Measurements from ENCODE around the gene PCDHB12. TPM values are rescaled to one million over a fixed set of nuclear protein-coding genes. Genes with fewer than 3 reads are reported as not detected.
A peak's percentile ranks its signal among the peaks of the same experiment; 100 is the strongest.
"Not testable (repeated sequence)": the region's sequence is repeated elsewhere in the genome, so short reads cannot be mapped to it uniquely, and the experiment has no call there.

Gene PCDHB12
- polyA plus RNA-seq, 6 donors from 2014 or later = not detected

DNA sequence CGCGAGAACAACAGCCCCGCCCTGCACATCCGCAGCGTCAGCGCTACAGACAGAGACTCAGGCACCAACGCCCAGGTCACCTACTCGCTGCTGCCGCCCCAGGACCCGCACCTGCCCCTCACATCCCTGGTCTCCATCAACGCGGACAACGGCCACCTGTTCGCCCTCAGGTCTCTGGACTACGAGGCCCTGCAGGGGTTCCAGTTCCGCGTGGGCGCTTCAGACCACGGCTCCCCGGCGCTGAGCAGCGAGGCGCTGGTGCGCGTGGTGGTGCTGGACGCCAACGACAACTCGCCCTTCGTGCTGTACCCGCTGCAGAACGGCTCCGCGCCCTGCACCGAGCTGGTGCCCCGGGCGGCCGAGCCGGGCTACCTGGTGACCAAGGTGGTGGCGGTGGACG is 7.0 kb downstream of the PCDHB12 start:
- peaks cover 49 to 68% (median 62%) of the 10 kb centered on the region in 3 donors for H3K27me3 Mint-ChIP-seq
- H3K27ac Mint-ChIP-seq; H3K4me3 Mint-ChIP-seq; ATAC-seq (ENCODE audit: low read depth in 2 of 2); H3K4me1 Mint-ChIP-seq; DNase-seq: not testable (repeated sequence)
- H3K36me3 Mint-ChIP-seq = peaks cover 12 to 30% of the 10 kb centered on the region in 2 donors
- H3K9me3 Mint-ChIP-seq = peaks cover 9 to 73% (median 38%) of the 10 kb centered on the region in 7 donors

DNA sequence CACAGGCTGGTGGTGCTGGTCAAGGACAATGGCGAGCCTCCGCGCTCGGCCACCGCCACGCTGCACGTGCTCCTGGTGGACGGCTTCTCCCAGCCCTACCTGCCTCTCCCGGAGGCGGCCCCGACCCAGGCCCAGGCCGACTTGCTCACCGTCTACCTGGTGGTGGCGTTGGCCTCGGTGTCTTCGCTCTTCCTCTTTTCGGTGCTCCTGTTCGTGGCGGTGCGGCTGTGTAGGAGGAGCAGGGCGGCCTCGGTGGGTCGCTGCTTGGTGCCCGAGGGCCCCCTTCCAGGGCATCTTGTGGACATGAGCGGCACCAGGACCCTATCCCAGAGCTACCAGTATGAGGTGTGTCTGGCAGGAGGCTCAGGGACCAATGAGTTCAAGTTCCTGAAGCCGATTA is 7.5 kb downstream of the PCDHB12 start:
- not testable (repeated sequence) for DNase-seq; ATAC-seq (ENCODE audit: low read depth in 2 of 2); H3K27ac Mint-ChIP-seq; H3K4me1 Mint-ChIP-seq
- Mint-ChIP-seq H3K4me3 (peak overlapping the region in 1 of 8 donors; percentile 22), H3K9me3 (peaks cover 8 to 75% (median 35%) of the 10 kb centered on the region in 7 donors), H3K36me3 (peaks cover 15 to 26% of the 10 kb centered on the region in 2 donors), H3K27me3 (peaks cover 53 to 68% (median 65%) of the 10 kb centered on the region in 3 donors)

DNA sequence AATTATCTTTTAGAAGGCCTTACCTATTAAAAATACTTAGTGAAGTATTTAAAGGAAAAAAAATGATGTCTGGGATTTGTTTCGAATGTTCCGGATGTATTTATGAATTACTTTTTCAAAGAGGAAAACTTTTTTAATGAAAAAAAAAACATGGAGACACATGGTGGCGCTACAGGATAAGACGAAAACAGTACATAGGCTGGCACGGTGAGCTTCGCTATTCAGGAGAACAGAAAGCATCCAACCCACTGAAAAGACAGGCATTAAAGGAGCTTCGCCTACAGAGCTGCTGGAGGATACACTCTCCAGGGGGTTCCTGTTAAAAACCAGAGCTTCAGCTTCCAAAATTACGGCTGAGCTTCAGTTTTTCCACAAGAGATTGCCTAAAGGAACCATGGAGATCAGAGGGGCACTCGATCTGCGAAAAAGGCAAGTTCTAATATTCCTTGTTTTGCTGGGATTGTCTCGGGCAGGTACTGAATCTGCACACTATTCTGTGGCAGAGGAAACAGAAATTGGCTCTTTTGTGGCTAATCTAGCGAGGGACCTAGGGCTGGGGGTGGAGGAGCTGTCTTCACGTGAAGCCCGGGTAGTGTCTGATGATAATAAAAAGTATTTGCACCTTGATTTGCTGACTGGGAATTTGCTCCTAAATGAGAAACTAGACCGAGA is 14.7 kb downstream of the PCDHB12 start, which contains the start of gene PCDHB14:
Gene PCDHB14, plus strand, starts transcription at position 232 of the 672 bp plus-strand sequence. Its CDS starts 163 bp downstream, at position 395.
- Mint-ChIP-seq H3K36me3 (peaks cover 11 to 12% of the 10 kb centered on the region in 2 donors), H3K4me3 (peak within 1 kb of the TSS in 5 of 8 donors; percentile 9 to 68 (median 45)), H3K4me1 (peaks cover 0 to 10% (median 0%) of the 10 kb centered on the region in 3 donors), H3K9me3 (peaks cover 4 to 73% (median 32%) of the 10 kb centered on the region in 7 donors), H3K27ac (no peak within 1 kb of the TSS), H3K27me3 (peaks cover 39 to 73% (median 46%) of the 10 kb centered on the region in 3 donors)
- DNase-seq = no peak
- ATAC-seq (ENCODE audit: low read depth in 2 of 2) = no peak

DNA sequence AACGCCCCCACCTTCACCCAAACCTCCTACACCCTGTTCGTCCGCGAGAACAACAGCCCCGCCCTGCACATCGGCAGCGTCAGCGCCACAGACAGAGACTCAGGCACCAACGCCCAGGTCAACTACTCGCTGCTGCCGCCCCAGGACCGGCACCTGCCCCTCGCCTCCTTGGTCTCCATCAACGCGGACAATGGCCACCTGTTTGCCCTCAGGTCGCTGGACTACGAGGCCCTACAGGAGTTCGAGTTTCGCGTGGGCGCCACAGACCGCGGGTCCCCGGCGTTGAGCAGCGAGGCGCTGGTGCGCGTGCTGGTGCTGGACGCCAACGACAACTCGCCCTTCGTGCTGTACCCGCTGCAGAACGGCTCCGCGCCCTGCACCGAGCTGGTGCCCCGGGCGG is 16.3 kb downstream of the PCDHB12 start:
- DNase-seq; H3K4me3 Mint-ChIP-seq; H3K36me3 Mint-ChIP-seq; H3K27ac Mint-ChIP-seq; ATAC-seq (ENCODE audit: low read depth in 2 of 2); H3K4me1 Mint-ChIP-seq: not testable (repeated sequence)
- peaks cover 35 to 68% (median 37%) of the 10 kb centered on the region in 3 donors for H3K27me3 Mint-ChIP-seq
- H3K9me3 Mint-ChIP-seq = peaks cover 6 to 64% (median 26%) of the 10 kb centered on the region in 7 donors

DNA sequence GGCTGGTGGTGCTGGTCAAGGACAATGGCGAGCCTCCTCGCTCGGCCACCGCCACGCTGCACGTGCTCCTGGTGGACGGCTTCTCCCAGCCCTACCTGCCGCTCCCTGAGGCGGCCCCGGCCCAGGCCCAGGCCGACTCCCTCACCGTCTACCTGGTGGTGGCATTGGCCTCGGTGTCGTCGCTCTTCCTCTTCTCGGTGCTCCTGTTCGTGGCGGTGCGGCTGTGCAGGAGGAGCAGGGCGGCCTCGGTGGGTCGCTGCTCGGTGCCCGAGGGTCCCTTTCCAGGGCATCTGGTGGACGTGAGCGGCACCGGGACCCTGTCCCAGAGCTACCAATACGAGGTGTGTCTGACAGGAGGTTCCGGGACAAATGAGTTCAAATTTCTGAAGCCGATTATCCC is 16.9 kb downstream of the PCDHB12 start:
- peak overlapping the region in 1 of 6 donors; percentile 37 for H3K27ac Mint-ChIP-seq

DNA sequence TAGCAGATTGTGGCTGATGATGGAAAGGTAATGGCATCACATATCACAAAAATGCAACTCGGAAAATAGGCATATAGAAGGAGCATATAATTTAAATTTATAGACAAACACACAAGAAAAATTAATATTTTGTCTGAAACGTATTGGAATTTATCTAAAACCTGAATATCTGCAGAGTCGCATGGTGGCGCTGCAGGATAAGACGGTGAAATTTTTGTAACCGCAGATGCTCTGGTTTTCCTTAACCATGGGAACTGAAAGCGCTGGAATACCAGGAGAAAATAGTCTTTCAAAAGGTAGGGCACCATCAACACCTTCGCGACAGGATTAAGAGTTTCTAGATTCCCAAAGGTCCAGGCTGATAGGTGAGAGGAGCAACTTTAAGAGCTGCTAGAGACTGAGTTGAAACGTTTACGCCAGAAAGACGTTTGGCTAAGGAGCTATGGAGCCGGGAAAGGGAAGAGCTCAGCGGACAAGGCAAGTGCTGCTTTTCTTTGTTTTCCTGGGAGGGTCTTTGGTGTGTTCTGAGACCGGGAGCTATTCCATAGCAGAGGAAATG is 25.7 kb downstream of the PCDHB12 start:
- Mint-ChIP-seq H3K27me3 (peaks cover 27 to 50% (median 29%) of the 10 kb centered on the region in 3 donors), H3K36me3 (peaks cover 15 to 20% of the 10 kb centered on the region in 2 donors), H3K4me1 (peaks cover 0 to 3% (median 0%) of the 10 kb centered on the region in 3 donors), H3K4me3 (peak overlapping the region in 1 of 8 donors; percentile 50), H3K27ac (no peak overlapping the region), H3K9me3 (peaks cover 9 to 72% (median 54%) of the 10 kb centered on the region in 7 donors)
- DNase-seq (no peak), ATAC-seq (ENCODE audit: low read depth in 2 of 2) (no peak)

More for the DNA sequence above, 16.9 kb downstream of the PCDHB12 start:
- not testable (repeated sequence) for H3K4me1 Mint-ChIP-seq; DNase-seq; H3K36me3 Mint-ChIP-seq; H3K4me3 Mint-ChIP-seq; ATAC-seq (ENCODE audit: low read depth in 2 of 2)
- peaks cover 6 to 58% (median 25%) of the 10 kb centered on the region in 7 donors for H3K9me3 Mint-ChIP-seq
- H3K27me3 Mint-ChIP-seq = peaks cover 32 to 62% (median 32%) of the 10 kb centered on the region in 3 donors

DNA sequence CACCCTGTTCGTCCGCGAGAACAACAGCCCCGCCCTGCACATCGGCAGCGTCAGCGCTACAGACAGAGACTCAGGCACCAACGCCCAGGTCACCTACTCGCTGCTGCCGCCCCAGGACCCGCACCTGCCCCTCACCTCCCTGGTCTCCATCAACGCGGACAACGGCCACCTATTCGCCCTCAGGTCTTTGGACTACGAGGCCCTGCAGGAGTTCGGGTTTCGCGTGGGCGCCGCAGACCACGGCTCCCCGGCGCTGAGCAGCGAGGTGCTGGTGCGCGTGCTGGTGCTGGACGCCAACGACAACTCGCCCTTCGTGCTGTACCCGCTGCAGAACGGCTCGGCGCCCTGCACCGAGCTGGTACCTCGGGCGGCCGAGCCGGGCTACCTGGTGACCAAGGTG is 27.4 kb downstream of the PCDHB12 start:
- ATAC-seq (ENCODE audit: low read depth in 2 of 2); DNase-seq: not testable (repeated sequence)
- H3K4me3 Mint-ChIP-seq = peak overlapping the region in 1 of 8 donors; percentile 65

DNA sequence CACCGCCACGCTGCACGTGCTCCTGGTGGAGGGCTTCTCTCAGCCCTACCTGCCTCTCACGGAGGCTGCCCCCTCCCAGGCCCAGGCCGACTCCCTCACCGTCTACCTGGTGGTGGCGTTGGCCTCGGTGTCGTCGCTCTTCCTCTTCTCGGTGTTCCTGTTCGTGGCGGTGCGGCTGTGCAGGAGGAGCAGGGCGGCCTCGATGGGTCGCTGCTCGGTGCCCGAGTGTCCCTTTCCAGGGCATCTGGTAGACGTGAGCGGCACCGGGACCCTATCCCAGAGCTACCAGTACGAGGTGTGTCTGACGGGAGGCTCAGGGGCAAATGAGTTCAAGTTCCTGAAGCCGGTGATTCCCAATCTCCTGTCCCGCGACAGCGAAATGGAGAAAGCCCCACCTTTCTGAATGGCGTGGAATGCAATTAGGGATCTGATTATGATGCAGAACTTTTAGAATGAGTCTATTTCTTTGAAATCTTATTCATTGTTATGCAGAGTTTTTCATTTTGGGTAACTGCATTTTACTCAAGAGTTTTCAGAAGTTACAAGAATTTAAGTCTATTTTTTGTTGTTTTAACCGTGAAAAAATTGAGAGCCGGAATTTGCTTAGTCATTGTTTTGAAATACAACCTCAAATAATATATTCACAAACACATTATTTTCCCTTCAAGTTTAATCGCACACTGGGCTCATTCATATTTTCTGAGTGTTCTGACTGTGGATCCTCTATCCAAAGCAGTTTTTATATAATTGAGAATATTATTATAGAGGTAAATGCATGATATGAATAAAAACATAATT is 28.2 kb downstream of the PCDHB12 start:
- peaks cover 27 to 35% of the 10 kb centered on the region in 2 donors for H3K36me3 Mint-ChIP-seq
- H3K4me1 Mint-ChIP-seq = peaks cover 0 to 3% (median 0%) of the 10 kb centered on the region in 3 donors
- peak overlapping the region in 2 of 6 donors; percentile 36 to 92 for H3K27ac Mint-ChIP-seq
- peaks cover 9 to 84% (median 61%) of the 10 kb centered on the region in 7 donors for H3K9me3 Mint-ChIP-seq
- H3K27me3 Mint-ChIP-seq = peaks cover 44 to 73% (median 52%) of the 10 kb centered on the region in 3 donors
- H3K4me3 Mint-ChIP-seq = no peak overlapping the region
- no peak for DNase-seq
- ATAC-seq (ENCODE audit: low read depth in 2 of 2) = no peak

More for the DNA sequence above, 27.4 kb downstream of the PCDHB12 start:
- Mint-ChIP-seq H3K27ac (peak overlapping the region in 1 of 6 donors; percentile 59), H3K36me3 (peaks cover 26 to 32% of the 10 kb centered on the region in 2 donors), H3K27me3 (peaks cover 41 to 68% (median 46%) of the 10 kb centered on the region in 3 donors), H3K9me3 (peaks cover 9 to 89% (median 66%) of the 10 kb centered on the region in 7 donors)
- not testable (repeated sequence) for H3K4me1 Mint-ChIP-seq

DNA sequence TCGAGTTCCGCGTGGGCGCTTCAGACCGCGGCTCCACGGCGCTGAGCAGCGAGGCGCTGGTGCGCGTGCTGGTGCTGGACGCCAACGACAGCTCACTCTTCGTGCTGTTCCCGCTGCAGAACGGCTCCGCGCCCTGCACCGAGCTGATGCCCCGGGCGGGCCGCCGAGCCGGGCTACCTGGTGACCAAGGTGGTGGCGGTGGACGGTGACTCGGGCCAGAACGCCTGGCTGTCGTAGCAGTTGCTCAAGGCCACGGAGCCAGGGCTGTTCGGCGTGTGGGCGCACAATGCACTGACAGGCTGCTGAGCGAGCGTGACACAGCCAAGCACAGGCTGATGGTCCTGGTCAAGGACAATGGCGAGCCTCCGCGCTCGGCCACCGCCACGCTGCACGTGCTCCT is 33.0 kb downstream of the PCDHB12 start:
- Mint-ChIP-seq H3K27ac (no peak overlapping the region), H3K9me3 (peaks cover 4 to 89% (median 66%) of the 10 kb centered on the region in 7 donors), H3K27me3 (peaks cover 38 to 67% (median 57%) of the 10 kb centered on the region in 3 donors), H3K4me1 (no peaks in the 10 kb centered on the region), H3K4me3 (no peak overlapping the region), H3K36me3 (peaks cover 25 to 54% of the 10 kb centered on the region in 2 donors)
- DNase-seq = no peak
- no peak for ATAC-seq (ENCODE audit: low read depth in 2 of 2)

DNA sequence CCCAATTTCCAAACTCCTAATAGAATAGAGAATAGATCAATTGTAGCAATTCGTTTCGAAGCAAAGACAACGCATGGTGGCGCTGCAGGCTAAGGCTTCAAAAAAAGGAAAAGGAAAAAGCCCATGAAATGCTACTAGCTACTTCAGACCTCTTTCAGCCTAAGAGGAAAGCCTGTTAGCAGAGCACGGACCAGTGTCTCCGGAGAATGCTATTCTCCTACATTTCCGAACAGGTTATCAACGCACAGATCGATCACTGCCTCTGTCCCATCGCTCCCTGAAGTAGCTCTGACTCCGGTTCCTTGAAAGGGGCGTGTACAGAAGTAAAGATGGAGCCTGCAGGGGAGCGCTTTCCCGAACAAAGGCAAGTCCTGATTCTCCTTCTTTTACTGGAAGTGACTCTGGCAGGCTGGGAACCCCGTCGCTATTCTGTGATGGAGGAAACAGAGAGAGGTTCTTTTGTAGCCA is 36.8 kb downstream of the PCDHB12 start, which contains the start of gene PCDHB15:
Gene PCDHB15, plus strand, starts transcription at position 146 of the 468 bp plus-strand sequence. Its CDS starts 184 bp downstream, at position 330.
- DNase-seq (no peak), ATAC-seq (ENCODE audit: low read depth in 2 of 2) (no peak)
- Mint-ChIP-seq H3K36me3 (peaks cover 25 to 64% of the 10 kb centered on the region in 2 donors), H3K4me1 (no peaks in the 10 kb centered on the region), H3K27me3 (peaks cover 21 to 60% (median 44%) of the 10 kb centered on the region in 3 donors), H3K27ac (peak within 1 kb of the TSS in 1 of 6 donors; percentile 54), H3K9me3 (peaks cover 10 to 91% (median 70%) of the 10 kb centered on the region in 7 donors), H3K4me3 (peak within 1 kb of the TSS in 4 of 8 donors; percentile 19 to 78 (median 55))

DNA sequence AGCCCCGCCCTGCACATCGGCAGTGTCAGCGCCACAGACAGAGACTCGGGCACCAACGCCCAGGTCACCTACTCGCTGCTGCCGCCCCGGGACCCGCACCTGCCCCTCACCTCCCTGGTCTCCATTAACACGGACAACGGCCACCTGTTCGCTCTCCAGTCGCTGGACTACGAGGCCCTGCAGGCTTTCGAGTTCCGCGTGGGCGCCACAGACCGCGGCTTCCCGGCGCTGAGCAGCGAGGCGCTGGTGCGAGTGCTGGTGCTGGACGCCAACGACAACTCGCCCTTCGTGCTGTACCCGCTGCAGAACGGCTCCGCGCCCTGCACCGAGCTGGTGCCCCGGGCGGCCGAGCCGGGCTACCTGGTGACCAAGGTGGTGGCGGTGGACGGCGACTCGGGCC is 38.5 kb downstream of the PCDHB12 start:
- H3K4me1 Mint-ChIP-seq; DNase-seq; H3K27ac Mint-ChIP-seq; H3K4me3 Mint-ChIP-seq; ATAC-seq (ENCODE audit: low read depth in 2 of 2): not testable (repeated sequence)
- peaks cover 7 to 93% (median 70%) of the 10 kb centered on the region in 7 donors for H3K9me3 Mint-ChIP-seq
- H3K27me3 Mint-ChIP-seq = peaks cover 12 to 49% (median 29%) of the 10 kb centered on the region in 3 donors
- H3K36me3 Mint-ChIP-seq = peaks cover 19 to 52% of the 10 kb centered on the region in 2 donors

DNA sequence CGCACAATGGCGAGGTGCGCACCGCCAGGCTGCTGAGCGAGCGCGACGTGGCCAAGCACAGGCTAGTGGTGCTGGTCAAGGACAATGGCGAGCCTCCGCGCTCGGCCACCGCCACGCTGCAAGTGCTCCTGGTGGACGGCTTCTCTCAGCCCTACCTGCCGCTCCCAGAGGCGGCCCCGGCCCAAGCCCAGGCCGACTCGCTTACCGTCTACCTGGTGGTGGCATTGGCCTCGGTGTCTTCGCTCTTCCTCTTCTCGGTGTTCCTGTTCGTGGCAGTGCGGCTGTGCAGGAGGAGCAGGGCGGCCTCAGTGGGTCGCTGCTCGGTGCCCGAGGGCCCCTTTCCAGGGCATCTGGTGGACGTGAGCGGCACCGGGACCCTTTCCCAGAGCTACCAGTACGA is 38.9 kb downstream of the PCDHB12 start:
- H3K4me3 Mint-ChIP-seq = peak overlapping the region in 1 of 8 donors; percentile 7
- H3K36me3 Mint-ChIP-seq = peaks cover 19 to 49% of the 10 kb centered on the region in 2 donors
- not testable (repeated sequence) for H3K27ac Mint-ChIP-seq; DNase-seq; ATAC-seq (ENCODE audit: low read depth in 2 of 2); H3K4me1 Mint-ChIP-seq
- H3K27me3 Mint-ChIP-seq = peaks cover 7 to 49% (median 26%) of the 10 kb centered on the region in 3 donors
- peaks cover 6 to 93% (median 70%) of the 10 kb centered on the region in 7 donors for H3K9me3 Mint-ChIP-seq

Data from naive B cell (primary cell).